GM19099 (cell line): ENCODE results near the gene KIF1C.
A peak's percentile ranks its signal among the peaks of the same experiment; 100 is the strongest.

ENCODE experiments used
- POLR2A ChIP-seq: IDR thresholded peaks from 3 replicates; pipeline ENCODE4 v1.6.1; 2011; ENCODE audit warnings: low read depth; ENCODE audit not compliant: insufficient read length; ENCODE audit errors: extremely low read depth

Gene KIF1C

DNA sequence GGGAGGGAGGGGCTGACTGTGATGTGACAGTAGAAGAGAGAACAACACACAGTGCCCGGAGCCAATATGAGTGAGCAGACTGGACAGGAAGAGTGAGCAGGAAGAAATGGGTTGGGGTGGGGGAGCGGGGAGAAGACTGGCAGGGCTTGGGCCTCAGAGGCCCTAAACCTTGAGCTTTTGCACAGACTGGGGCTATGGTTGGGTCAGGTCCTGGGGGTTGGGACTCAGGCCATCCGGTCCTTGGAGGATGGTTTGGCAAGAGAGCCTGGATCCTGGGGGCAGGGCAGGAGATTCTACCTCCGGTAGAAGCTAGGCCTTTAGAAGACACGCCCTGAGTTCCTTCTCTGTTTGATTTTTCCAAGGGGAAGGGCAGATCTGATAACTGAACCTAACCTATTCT is 11.3 kb upstream of the KIF1C start:
- no peak for TF ChIP-seq POLR2A

GRCh38 chr17:4986951-4987766 is 10.6 kb upstream of the KIF1C start, which contains the start of gene CAMTA2:
Gene CAMTA2 (minus strand): TSS chr17:4987675. CDS start chr17:4986222, 1,453 bp downstream.
- TF ChIP-seq POLR2A: peak; percentile 67

- peak; percentile 33 for TF ChIP-seq POLR2A
These were observed 9.8 kb upstream of the KIF1C start for GRCh38 chr17:4987767-4988567.

- no peak for TF ChIP-seq POLR2A
These were observed 3.6 kb upstream of the KIF1C start for GRCh38 chr17:4994081-4994595.

DNA sequence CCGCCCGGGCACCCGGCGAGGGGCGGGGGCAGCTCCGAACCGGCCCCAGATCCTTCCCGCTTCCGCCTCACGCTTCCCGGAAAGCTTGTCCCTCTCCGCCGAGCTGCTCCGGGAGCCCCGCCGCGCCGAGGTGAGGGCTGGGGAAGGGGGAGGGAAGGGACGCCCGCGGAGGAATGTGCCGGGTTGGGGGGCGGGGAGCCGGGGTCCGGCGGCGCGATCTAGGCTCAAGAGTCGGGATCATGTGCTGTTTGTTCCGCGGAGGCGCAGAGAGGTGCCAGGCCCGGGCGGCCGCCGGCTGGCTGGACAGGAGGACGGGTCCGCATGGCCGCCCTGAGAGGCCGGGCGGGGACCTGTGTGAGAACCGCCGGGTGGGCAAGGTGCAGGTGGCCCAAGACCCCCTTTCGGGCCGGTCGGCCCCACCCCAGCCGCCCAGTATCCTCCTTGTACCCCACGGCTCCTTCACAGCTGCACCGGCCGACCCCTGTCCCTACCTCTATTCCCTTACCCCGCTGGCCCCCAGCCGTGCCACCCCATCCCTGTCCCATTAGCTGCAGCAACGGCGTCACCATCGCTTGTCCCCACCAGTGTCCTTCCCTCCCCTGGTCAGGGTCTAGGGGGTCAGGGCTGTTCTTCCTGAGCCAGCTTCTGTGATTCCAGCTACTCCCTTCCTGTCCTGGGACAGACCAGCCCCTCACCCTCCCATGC is 429 bp downstream of the KIF1C start:
- TF ChIP-seq POLR2A: no peak

DNA sequence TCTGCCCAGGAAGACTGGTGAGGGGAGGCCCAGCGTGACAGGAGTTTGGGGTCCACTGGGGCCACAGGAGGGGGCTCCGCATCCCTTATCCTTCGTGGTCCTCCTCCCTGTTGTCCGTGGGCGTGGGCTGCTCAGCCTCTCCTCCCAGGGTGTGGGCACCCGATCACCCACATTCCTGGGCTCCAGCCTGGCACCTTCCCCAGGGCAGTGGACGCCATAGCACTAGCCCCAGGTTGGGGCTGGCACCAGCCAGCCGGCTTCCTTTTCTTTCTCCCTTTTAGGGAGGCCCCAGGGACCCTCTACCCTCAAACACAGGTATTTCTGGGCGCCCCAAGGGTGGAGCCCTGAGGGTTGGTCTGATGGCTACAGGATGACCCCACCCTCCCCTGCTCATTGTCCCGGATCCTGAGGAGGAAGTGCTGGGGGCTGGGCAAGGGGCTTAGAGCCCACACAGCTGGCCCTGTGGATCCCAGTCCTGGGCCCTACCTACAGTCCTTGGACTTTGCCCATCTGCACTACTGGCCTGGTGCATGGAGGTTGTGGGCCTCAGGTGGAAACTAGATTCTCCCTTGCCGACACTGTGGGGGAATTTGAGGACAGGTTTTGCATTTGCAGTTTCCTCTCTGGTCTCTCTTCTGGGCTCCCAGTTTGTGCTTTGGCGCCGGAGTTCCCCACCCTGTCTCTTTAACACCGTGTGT is 1.1 kb downstream of the KIF1C start:
- peak; percentile 41 for TF ChIP-seq POLR2A

GRCh38 chr17:4999430-5000093 is 1.8 kb downstream of the KIF1C start:
- no peak for TF ChIP-seq POLR2A

DNA sequence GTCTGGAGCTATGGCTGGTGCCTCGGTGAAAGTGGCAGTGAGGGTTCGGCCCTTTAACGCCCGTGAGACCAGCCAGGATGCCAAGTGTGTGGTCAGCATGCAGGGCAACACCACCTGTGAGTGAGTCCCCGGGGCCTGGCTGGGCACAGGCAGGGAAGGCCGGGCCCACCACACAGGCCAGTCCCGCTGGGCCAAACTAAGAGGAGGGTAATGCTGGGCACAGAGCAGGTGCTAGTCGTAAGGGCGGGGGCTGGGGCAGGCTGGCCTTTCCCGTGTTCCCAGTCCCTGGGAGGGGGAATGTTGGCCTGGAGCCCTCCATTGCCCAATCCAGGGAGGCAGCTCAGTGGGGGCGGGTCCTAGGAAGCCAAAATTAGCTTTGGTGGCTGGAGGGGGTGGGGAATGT is 2.5 kb downstream of the KIF1C start:
- no peak for TF ChIP-seq POLR2A

- no peak for TF ChIP-seq POLR2A
These were observed 4.5 kb downstream of the KIF1C start for GRCh38 chr17:5002121-5002788.

GRCh38 chr17:5003214-5003867 is 5.6 kb downstream of the KIF1C start:
- no peak for TF ChIP-seq POLR2A

DNA sequence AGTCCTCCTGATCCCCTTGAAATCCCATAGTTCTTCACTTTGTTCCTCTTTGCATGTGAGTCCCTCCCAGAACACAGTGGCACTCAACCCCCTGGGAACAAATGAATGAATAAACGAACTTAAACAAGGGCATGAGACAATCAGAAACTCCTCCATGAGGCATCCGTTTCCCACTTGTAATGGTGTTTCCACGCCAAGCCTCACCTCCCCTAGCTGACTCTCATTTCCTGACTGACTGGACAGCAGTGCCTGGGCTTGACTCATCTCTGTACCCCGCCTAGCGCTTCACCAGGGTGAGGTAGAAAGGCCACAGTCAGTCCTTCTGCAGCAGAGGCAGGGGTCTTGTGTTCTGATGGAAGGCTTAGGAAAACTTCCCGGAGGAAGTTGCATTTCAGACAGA is 14.2 kb downstream of the KIF1C start:
- no peak for TF ChIP-seq POLR2A

DNA sequence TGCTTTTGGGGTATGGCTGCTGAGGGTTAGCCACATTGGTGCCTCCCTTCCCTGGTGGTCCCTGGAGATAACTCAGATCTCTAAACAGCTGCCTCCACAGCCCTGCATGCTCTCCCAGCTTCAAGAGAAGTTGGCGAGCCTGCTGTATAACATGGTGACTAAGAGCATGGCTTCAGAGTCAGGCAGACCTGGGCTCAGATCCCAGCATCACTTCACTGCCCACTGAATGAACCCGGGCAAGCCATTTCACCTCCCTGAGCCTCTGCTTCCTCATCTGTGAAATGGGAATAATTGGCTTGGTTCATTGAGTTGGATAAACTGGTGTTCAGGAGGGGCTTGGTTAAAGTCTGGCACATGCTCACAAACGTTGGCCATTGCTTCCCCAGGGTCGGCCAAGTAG is 16.6 kb downstream of the KIF1C start:
- TF ChIP-seq POLR2A: no peak

DNA sequence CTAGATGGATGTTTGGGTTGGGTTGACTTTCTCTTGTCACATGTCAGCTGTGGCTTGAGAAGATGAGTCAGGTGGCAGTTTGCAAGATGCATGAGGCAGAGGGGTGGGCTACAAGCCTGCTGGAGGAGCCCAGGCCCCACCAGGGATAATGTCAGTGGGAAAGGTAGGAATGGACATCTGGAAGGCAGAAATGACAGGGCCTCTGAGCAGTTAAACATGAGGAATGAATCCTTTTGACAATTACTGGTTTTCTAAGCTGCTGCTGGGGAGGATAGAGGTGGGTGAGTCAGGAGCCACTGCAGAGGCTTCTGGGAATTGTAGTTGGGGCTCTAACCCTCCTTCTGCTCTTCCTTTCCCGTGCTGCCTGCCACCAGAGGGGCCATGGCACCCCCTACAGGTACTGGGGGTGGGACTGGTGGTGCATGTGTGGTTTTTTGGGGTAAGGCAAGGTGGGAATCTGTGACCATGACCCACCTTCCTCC is 21.8 kb downstream of the KIF1C start:
- no peak for TF ChIP-seq POLR2A
